HCEC 1CT (cell line): ENCODE results near the gene RAI2.
A peak's percentile ranks its signal among the peaks of the same experiment; 100 is the strongest.
"Not testable (repeated sequence)": the region's sequence is repeated elsewhere in the genome, so short reads cannot be mapped to it uniquely, and the experiment has no call there.

Experiments used
- DNase-seq: peaks from one replicate; pipeline ENCODE4 v3.0.0-alpha.2; 2017

The RAI2 gene

GRCh38 chrX:17826609-17827496, 34.2 kb downstream of the RAI2 start:
- DNase-seq = peak; percentile 25

DNA sequence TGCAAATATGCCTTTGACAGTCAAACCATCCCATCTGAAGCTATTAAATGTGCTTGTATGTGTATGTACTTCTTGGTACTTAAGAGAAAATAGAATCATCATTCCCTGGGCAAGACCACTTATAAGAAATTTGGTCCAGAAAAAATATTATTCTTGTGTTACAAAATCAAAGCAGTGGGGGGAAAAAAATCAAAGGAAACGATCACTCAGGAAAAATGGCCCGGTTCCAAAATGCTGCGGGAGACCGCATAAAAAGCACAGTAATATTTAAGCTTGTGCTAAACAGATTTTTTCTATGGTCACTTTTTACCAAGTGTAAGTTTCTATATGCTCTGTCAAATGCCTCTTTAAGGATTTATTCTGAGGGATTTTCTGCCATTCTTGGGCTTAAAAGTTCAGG, 36.1 kb downstream of the RAI2 start:
- no peak for DNase-seq

DNA sequence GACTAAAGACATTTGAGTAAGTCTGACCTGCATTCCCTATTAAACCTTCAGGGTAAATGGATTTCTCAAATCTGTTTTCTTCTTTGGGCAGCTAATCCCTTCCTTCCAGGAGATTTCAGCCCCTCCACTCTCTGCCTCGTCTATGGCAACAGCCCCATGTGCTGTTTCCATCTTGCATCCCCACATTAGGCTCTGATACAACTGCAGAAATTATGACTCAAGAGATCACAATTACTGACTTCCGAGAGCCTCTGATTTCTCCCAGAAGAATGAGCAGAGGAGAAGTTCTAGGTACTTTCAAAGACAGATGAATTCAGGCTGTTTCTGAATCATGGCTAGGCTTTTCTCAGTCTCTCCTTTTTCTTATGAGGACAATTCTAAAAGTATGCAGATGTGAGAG, 38.7 kb downstream of the RAI2 start:
- DNase-seq = peak; percentile 3

GRCh38 chrX:17820100-17820499, 41.0 kb downstream of the RAI2 start:
- DNase-seq = no peak

DNA sequence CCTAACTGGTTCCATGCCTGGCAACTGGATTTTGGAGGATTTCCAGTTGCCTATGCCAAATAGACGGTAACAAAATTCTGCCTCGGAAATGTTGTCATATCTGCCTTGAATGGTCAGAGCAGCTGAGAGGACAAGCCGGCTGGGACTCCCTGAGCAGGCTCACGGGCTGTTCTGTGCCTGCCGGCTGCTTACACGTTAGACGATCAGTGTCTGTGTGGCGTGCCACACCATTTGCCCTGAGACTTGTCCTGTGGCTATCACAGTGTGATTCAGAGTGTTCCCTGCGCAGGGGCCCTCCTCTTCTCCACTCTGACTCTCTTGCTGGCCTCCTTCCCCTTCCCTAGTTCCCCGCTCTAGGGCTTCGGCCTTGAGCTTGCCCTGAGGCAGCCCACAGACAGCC, 42.4 kb downstream of the RAI2 start:
- DNase-seq = no peak

DNA sequence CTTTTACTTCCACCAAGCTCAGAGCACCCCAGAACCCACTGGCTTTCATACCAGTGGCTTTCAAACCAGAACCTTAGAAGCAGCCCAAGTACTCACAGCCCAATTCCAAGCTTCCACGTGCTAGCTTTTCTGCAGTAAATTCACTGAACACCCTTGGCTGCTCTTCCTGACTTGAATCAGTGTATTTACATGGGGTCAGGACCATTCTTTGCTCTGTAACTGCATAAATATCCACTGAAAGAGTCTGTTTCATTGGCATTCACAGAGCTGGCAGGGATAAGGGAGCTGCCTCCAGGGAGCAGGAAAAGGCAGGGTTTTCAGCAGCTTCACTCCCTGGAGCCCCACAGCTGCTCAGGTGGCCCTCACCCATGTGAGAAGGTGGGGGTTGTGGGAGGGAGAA, 43.8 kb downstream of the RAI2 start:
- DNase-seq = no peak

GRCh38 chrX:17814557-17814956, 46.5 kb downstream of the RAI2 start:
- peak; percentile 25 for DNase-seq

DNA sequence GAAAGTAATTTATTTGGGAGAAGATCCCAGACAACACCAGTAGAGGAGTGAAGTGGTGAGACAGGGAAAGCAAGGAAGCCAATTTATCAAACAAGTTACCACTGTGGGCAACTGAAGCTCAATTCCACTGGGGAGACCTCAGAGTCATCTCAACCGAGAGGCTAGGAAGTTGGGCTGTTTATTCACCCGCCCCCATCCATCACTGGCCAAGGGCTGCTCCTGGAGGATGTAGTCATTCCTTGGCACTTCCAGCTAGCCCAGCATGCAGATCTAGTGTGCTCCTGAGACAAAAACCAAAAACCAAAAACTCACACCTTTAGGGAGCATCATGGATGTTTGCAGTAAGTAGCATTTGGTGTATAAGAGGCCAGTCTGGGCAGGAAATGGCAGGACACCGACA, 47.0 kb downstream of the RAI2 start:
- DNase-seq = no peak

DNA sequence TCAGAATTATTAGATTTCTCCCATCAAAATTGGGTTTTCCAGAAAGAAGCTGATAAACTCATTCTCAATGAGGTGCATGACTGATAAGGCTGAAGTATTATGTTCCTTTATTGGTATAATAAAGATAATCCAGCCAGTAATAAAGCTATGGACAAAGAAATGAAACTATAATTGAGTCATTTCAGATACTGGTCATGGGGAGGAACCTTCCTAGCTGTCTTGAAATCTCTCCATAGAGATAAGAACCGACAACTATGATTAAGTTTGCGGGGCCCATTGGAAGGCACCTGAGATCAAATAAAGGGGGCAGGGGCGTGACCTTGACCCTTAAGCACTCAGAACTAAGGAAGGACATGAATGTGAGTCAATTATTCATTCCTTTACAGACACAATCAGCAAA, 47.8 kb downstream of the RAI2 start:
- no peak for DNase-seq

DNA sequence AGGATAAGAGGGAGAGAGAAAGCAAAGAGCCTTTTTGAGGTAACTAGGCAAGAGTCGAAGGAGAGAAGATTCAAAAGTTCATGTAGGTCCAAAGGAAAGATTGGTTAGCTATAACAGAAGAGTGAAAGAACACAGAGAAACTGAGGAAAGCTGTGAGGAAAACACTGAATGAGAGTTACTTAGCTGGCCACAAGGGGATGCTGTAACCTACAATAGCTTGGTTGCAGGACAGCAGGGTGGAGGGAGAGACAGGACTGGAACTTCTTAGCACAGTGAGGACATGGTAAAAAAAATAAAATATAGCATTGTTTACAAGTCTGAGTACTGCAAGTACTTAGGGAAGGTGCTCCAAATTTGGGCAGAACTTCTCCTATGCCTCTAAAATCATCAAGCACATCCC, 48.3 kb downstream of the RAI2 start:
- DNase-seq = no peak

DNA sequence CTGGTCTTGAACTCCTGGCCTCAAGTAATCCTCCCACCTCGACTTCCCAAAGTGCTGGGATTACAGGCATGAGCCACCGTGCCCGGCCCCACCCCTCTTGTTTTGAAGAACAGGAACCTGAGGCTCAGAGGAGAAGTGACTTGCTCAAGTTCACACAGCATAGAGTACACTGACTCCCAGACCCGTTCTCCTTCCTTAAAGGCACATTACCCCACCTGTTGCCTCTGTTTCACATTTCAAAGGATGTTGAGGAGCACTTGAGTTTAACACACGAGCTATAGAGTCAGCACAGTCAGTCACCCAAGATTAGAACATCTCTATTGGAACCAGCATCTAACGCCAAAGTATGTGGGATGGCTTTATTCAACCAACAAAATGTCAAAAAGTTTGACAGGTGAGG, 51.1 kb downstream of the RAI2 start:
- DNase-seq = no peak

DNA sequence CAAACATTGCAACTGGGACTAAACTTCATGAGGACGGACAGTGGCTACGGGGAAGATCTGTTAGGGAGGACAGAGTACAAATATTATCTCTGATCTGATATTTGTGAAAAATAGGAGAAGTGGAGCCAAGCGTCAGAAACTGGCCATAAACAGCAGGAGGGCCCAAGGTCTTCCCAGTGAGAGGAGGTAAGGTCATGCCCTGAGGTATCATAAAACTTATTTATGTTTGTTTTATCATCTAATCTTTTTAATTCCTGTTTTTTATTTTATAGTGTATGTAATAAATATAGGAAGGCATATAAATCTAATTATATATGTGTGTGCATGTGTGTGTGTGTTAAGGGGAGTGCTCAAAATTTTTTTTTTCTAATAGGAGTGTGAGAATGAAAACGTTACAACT, 51.8 kb downstream of the RAI2 start:
- no peak for DNase-seq

- DNase-seq = no peak
Observed at GRCh38 chrX:17805120-17805519, 56.0 kb downstream of the RAI2 start.

DNA sequence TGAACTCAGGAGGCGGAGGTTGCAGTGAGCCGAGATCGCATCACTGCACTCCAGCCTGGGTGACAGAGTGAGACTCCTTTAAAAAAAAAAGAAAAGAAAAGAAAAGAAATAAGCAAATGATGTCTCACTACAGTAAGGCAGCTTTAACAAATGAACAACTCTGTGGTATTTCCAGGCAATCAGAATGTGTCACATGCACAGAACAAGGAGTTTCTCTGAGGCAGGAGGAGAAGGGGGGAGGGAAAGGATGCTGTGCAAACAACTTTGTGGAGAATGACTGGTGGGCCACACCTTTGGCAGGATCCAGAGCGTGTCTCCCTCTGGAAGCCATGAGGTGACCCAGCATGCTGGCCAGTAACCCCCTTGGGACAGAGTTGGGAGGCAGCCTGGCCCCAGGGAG, 57.6 kb downstream of the RAI2 start:
- DNase-seq = no peak

DNA sequence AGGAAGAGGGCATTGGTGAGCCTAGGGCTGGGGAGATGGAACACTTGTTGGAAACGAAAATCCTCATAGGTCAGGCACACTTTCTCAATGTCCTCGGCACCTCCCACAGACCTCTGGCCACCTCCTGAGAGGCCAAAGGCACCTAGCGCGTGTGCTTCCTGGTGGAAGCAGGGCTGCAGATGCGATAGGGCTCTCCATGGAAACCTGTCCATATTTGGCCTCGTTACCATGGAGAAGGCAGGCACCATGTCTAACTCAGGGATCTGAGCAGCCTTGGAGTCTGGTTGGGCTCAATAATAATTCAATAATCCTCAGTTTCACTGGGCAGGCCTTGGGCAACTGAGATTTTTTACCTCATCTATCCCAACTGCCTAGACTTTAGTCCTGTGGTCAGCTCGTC, 58.3 kb downstream of the RAI2 start:
- DNase-seq = no peak

- DNase-seq = no peak
Observed at GRCh38 chrX:17801431-17801830, 59.7 kb downstream of the RAI2 start.

DNA sequence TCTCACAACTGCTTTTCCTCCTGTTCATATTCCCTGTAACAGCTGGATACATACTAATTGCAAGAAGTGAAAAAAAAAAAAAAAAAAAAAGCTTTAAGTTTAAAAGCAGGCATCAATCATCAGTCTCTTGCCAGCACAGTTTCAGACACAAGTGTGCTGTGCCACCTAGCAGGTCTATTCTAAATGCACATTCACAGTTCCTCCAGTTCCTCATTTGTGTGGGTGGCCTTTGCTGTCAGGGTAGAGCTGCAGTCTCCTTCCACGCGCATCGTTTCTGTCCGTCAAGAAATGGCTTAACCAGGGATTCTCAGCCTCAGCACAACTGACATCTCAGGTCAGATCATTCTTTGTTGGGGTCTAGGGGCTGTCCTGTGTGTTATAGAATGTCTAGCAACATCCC, 62.2 kb downstream of the RAI2 start:
- DNase-seq = no peak

GRCh38 chrX:17792826-17793225, 68.3 kb downstream of the RAI2 start:
- no peak for DNase-seq

GRCh38 chrX:17788956-17789562, 72.0 kb downstream of the RAI2 start:
- no peak for DNase-seq

- DNase-seq = no peak
Observed at GRCh38 chrX:17788439-17788838, 72.7 kb downstream of the RAI2 start.

- DNase-seq = no peak
Observed at GRCh38 chrX:17787557-17787956, 73.5 kb downstream of the RAI2 start.

DNA sequence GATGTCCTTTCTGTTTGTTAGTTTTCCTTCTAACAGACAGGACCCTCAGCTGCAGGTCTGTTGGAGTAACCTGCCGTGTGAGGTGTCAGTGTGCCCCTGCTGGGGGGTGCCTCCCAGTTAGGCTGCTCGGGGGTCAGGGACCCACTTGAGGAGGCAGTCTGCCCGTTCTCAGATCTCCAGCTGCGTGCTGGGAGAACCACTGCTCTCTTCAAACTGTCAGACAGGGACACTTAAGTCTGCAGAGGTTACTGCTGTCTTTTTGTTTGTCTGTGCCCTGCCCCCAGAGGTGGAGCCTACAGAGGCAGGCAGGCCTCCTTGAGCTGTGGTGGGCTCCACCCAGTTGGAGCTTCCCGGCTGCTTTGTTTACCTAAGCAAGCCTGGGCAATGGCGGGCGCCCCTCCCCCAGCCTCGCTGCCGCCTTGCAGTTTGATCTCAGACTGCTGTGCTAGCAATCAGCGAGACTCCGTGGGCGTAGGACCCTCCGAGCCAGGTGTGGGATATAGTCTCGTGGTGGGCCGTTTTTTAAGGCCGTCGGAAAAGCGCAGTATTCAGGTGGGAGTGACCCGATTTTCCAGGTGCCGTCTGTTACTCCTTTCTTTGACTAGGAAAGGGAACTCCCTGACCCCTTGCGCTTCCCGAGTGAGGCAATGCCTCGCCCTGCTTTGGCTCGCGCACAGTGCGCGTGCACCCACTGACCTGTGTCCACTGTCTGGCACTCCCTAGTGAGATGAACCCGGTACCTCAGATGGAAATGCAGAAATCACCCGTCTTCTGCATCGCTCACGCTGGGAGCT, 74.3 kb downstream of the RAI2 start:
- not testable (repeated sequence) for DNase-seq

- no peak for DNase-seq
Observed at GRCh38 chrX:17779434-17779833, 81.7 kb downstream of the RAI2 start.

DNA sequence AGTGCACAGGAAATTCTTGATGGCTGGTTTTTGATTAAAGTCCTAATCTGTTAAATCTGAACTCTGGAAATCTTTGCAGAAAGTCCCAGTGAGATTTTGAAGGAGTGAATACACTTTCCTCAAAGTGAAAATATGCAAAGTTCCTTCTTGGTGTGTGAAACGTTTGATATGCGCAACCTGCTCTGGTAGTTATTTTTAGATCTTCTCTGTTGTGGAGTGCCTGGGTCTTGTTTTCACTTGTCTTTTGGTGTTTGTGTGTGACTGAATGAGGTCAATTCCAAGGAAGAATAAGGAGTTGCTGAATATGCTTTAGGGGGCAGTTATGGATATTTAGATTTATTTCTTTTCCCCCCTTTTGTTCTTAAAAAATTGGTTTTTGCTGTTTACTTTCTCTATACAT, 82.1 kb downstream of the RAI2 start:
- no peak for DNase-seq
